Left ventricle myocardium inferior (tissue), 1 donor: ENCODE data around the gene SUV39H2. TPM values are rescaled to one million over a fixed set of nuclear protein-coding genes. Genes with fewer than 3 reads are reported as not detected.
"Not testable (repeated sequence)": the region's sequence is repeated elsewhere in the genome, so short reads cannot be mapped to it uniquely, and the experiment has no call there.

Experiments
- DNase-seq: peaks from one replicate; pipeline ENCODE4 v3.0.0-alpha.2; 2020
- H3K27ac ChIP-seq: fragments of 200-600 bp; replicated peaks from 2 replicates; pipeline ENCODE4 v1.8.0; 2021
- H3K27me3 ChIP-seq: fragments of 200-600 bp; 2 replicates; pipeline ENCODE4 v1.8.0; 2021; ENCODE audit warnings: low read depth
- H3K36me3 ChIP-seq: fragments of 200-600 bp; 2 replicates; pipeline ENCODE4 v1.8.0; 2021
- H3K4me1 ChIP-seq: fragments of 200-600 bp; 2 replicates; pipeline ENCODE4 v1.8.0; 2021
- H3K4me3 ChIP-seq: fragments of 200-600 bp; 2 replicates; pipeline ENCODE4 v1.8.0; 2021; ENCODE audit warnings: mild to moderate bottlenecking, moderate library complexity
- H3K9me3 ChIP-seq: fragments of 200-600 bp; replicated peaks from 2 replicates; pipeline ENCODE4 v1.8.0; 2021
- intact Hi-C: fragments of 100-400 bp; cut with micrococcal nuclease; formaldehyde crosslinking; loops from one replicate; pipeline ENCODE4 v1.11.0; 2022
- total RNA-seq: library from RNA; stranded (reverse); fragmentation: NEBNext Ultra II Directional; extraction: Animal tissue kit (Norgen Biotek cat#: 25700); gene quantifications from one replicate; pipeline ENCODE4 v1.2.1, GENCODE V29; 2021
- TF ChIP-seq, protein P1 (sequence below): fragments of 200-600 bp; IDR thresholded peaks from 2 replicates; pipeline ENCODE4 v1.8.0; 2021; ENCODE audit warnings: antibody characterized with exemption, mild to moderate bottlenecking, borderline replicate concordance
- donor health status: DM: no; HTN: yes; CAD: no; lungs with severe emphysema.

Gene SUV39H2
- total RNA-seq, 1 donor from 2014 or later, result 4.8 TPM

DNA sequence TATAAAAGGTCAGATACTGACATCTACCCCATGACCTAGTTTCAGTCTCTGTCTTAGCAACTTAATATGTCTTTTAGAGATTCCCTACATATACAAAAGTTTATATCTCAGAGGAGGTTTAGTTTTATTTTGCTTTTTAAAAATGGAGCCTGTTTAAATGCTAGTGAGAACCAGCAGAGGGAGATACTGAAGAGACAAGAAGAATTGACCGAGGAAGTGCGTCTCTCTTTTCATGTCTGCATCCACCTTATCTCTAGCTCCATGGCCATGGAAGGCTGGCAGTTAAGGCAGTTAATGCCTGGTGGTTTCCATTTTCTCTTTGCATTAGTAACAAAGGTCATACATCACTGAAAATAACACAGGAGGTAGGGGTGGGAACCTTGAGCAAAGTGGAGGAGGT lies 10.7 kb downstream of the SUV39H2 start:
- no peaks in the 10 kb centered on the region for H3K9me3 ChIP-seq
- no peak overlapping the region for H3K27ac ChIP-seq
- TF ChIP-seq, protein P1, sequence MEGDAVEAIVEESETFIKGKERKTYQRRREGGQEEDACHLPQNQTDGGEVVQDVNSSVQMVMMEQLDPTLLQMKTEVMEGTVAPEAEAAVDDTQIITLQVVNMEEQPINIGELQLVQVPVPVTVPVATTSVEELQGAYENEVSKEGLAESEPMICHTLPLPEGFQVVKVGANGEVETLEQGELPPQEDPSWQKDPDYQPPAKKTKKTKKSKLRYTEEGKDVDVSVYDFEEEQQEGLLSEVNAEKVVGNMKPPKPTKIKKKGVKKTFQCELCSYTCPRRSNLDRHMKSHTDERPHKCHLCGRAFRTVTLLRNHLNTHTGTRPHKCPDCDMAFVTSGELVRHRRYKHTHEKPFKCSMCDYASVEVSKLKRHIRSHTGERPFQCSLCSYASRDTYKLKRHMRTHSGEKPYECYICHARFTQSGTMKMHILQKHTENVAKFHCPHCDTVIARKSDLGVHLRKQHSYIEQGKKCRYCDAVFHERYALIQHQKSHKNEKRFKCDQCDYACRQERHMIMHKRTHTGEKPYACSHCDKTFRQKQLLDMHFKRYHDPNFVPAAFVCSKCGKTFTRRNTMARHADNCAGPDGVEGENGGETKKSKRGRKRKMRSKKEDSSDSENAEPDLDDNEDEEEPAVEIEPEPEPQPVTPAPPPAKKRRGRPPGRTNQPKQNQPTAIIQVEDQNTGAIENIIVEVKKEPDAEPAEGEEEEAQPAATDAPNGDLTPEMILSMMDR, result no peak
- H3K27me3 ChIP-seq, result no peaks in the 10 kb centered on the region
- H3K36me3 ChIP-seq, result no peaks in the 10 kb centered on the region
- intact Hi-C loops, result no loop called here
- no peaks in the 10 kb centered on the region for H3K4me1 ChIP-seq
- no peak overlapping the region for H3K4me3 ChIP-seq
- no peak for DNase-seq

DNA sequence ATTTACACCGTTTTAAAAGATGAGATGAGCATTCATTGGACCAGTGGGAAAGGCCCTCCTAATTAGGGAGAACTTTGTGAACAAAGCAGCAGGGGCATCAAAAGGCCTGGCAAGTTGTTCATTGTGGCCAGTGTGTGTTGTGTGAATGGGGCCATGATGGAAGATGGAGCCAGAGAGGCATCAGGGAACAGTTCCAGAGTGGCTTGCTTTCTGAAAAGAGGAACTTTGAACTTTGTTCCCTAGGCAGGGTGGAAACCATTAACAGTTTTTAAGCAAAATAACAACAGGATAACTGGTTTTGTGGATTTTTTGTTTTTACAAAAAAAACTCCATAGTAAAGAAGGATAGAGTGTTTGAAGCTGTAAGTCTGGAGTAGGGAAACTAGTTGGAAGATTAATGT lies 12.5 kb downstream of the SUV39H2 start:
- Histone ChIP-seq H3K9me3 (no peaks in the 10 kb centered on the region), H3K27ac (no peak overlapping the region), H3K4me3 (no peak overlapping the region), H3K4me1 (no peaks in the 10 kb centered on the region), H3K36me3 (no peaks in the 10 kb centered on the region), H3K27me3 (no peaks in the 10 kb centered on the region)
- TF ChIP-seq, protein P1, result no peak
- no peak for DNase-seq
- intact Hi-C loops, result no loop called here

DNA sequence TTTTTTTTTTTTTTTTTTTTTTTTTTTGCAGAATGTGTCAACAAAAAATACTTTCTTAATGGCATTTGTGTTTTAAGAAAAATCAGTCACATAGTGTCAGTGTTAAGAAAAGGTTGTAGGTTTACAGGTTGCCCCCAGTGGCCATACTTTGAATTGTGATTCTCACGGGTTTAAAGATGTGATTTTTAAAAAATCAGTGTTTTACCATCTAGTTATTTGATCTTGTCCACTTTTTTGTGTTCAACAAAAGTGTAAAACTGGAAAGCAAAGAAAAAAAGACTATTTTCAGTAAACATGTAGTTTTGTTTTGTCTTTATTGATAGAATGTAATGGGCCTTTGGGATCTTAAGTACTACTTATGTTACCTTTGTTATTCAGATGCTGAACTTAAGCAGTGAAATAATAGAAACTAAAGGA lies 25.7 kb downstream of the SUV39H2 start:
- DNase-seq, result no peak
- TF ChIP-seq, protein P1, result peak; percentile 63
- H3K4me3 ChIP-seq, result no peak overlapping the region
- peaks cover 42% of the 10 kb centered on the region for H3K36me3 ChIP-seq
- intact Hi-C loops, result no loop called here
- H3K9me3 ChIP-seq, result peaks cover 6% of the 10 kb centered on the region
- no peaks in the 10 kb centered on the region for H3K4me1 ChIP-seq
- H3K27ac ChIP-seq, result no peak overlapping the region
- H3K27me3 ChIP-seq, result no peaks in the 10 kb centered on the region

DNA sequence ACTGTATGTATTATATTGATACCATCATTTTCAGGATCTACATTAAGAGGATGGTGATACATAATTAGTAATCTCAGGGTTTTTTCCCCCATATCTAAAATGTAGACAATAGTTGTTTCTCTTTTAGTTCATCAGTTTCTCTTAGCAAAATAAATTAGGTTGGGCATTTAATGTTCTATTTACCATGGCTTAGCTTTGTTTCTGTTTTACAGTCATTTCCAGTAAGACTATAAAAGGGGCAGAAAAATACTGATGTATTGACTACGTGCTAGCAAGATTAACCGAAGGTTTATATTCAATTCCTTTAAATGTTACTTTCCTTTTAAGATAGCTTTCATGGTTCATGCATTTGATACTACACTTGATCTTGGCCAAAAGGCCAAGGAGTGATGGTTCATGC lies 26.2 kb downstream of the SUV39H2 start:
- TF ChIP-seq, protein P1, result no peak
- no peak overlapping the region for H3K4me3 ChIP-seq
- no peak for DNase-seq
- no peaks in the 10 kb centered on the region for H3K27me3 ChIP-seq
- peaks cover 6% of the 10 kb centered on the region for H3K9me3 ChIP-seq
- no peaks in the 10 kb centered on the region for H3K4me1 ChIP-seq
- H3K27ac ChIP-seq, result no peak overlapping the region
- intact Hi-C loops, result no loop called here
- peaks cover 44% of the 10 kb centered on the region for H3K36me3 ChIP-seq

GRCh38 chr10:14905890-14906289 lies 27.2 kb downstream of the SUV39H2 start:
- DNase-seq, result no peak
- TF ChIP-seq, protein P1, result no peak
- Histone ChIP-seq H3K4me1 (no peaks in the 10 kb centered on the region), H3K36me3 (peaks cover 50% of the 10 kb centered on the region), H3K4me3 (no peak overlapping the region), H3K27ac (no peak overlapping the region), H3K27me3 (no peaks in the 10 kb centered on the region), H3K9me3 (peaks cover 6% of the 10 kb centered on the region)
- intact Hi-C loops, result no loop called here

- H3K4me1 ChIP-seq, result no peaks in the 10 kb centered on the region
- intact Hi-C loops, result no loop called here
- H3K27ac ChIP-seq, result no peak overlapping the region
- H3K4me3 ChIP-seq, result no peak overlapping the region
- TF ChIP-seq, protein P1, result no peak
- no peak for DNase-seq
- H3K9me3 ChIP-seq, result peaks cover 6% of the 10 kb centered on the region
- H3K27me3 ChIP-seq, result no peaks in the 10 kb centered on the region
- peaks cover 52% of the 10 kb centered on the region for H3K36me3 ChIP-seq
Observed at GRCh38 chr10:14906765-14907164, 28.1 kb downstream of the SUV39H2 start.

DNA sequence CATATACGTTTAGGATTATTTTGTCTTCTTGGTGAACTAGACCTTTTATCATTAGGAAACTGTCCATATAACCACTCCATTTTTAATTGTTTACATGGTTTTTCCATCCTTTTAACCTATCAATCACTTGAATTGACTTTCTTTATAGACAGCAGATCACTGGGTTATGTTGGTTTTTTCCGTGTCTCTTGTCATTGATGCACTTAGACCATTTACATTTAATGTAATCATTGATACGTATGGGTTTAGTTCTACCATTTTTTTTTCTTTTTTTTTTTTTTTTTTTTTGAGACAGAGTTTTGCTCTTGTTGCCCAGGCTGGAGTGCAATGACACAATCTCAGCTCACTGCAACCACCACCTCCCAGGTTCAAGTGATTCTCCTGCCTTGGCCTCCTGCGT lies 28.9 kb downstream of the SUV39H2 start:
- peaks cover 54% of the 10 kb centered on the region for H3K36me3 ChIP-seq
- H3K4me3 ChIP-seq, H3K9me3 ChIP-seq, intact Hi-C loops, H3K27me3 ChIP-seq, DNase-seq, H3K4me1 ChIP-seq, H3K27ac ChIP-seq: not testable (repeated sequence)
